Measurements from ENCODE around the gene NAGLU. TPM values are rescaled to one million over a fixed set of nuclear protein-coding genes. Genes with fewer than 3 reads are reported as not detected.
A peak's percentile ranks its signal among the peaks of the same experiment; 100 is the strongest.

The NAGLU gene
- total and polyA plus RNA-seq, 2 of the 13 experiments (the other 11 are each of a cell fraction or from before 2014, with no cell fraction given): 28.2 to 40.1 TPM

GRCh38 chr17:42562388-42563142, 26.5 kb downstream of the NAGLU start (continued):
- TF ChIP-seq HMGXB3 (CRISPR knock-in tag; IDR thresholded peaks at IDR 0.05; ENCODE audit: borderline replicate concordance) (0 out of 2 replicates have a peak, but pooled peaks have one; percentile 10), CREB3 (CRISPR knock-in tag; IDR thresholded peaks at IDR 0.05) (no peak), MEIS2 (CRISPR knock-in tag; IDR thresholded peaks at IDR 0.05) (peak; percentile 11; the same call in 1 of the 2 replicates), CCAR2 (optimal IDR thresholded peaks at IDR 0.05; ENCODE audit: low read depth, low read length) (no peak), XBP1 (CRISPR knock-in tag; IDR thresholded peaks at IDR 0.05) (no peak), LRRFIP1 (CRISPR knock-in tag; conservative IDR thresholded peaks at IDR 0.05) (no peak), ZNF746 (CRISPR knock-in tag; IDR thresholded peaks at IDR 0.05) (no peak), NR2F1 (CRISPR knock-in tag; IDR thresholded peaks at IDR 0.05) (peak in 1 of 2 experiments; percentile 36; a peak in 1 of 4 replicates), ASH2L (IDR thresholded peaks at IDR 0.05; ENCODE audit: insufficient read length, low read depth, low read length) (peak; percentile 80), ZFP37 (CRISPR knock-in tag; IDR thresholded peaks at IDR 0.05; ENCODE audit: borderline replicate concordance) (no peak), ZSCAN29 (CRISPR knock-in tag; conservative IDR thresholded peaks at IDR 0.05) (0 out of 2 replicates have a peak, but pooled peaks have one; percentile 5), MAX (IDR thresholded peaks at IDR 0.05) (peak; percentile 83), ZBTB21 (CRISPR knock-in tag; IDR thresholded peaks at IDR 0.05) (peak; percentile 75; the same call in 1 of the 2 replicates), MATR3 (CRISPR knock-in tag; IDR thresholded peaks at IDR 0.05) (peak; percentile 9; the same call in 1 of the 2 replicates), SNAPC4 (CRISPR knock-in tag; IDR thresholded peaks at IDR 0.05) (no peak)

Data from HepG2 (cell line).